Measurements from ENCODE around the gene PSMC3IP. TPM values are rescaled to one million over a fixed set of nuclear protein-coding genes. Genes with fewer than 3 reads are reported as not detected.

The PSMC3IP gene
- polyA plus RNA-seq, 1 donor (not counting 4 experiments of a cell fraction or from before 2014, with no cell fraction given): 7.7 TPM

DNA sequence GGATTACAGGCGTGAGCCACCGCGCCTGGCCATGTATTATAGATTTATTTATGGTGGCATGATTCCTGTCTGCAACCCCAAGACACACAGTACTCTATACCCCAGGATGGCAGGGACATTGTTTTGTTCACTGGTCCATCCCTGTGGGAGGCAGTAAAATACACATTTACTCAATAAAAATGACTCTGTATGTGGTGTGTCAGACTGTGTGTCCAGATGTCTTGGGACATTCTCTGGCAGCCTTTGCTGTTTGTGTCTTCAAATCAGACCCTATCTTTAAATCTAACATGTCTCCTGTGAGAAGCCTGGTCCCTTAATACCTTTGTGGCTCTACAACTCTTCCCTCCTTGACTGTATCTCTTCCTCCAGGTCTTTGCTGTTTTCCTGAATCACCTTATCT lies 17.3 kb downstream of the PSMC3IP start:
- Histone ChIP-seq H3K4me1 (ENCODE audit: control insufficient read depth, extremely low read depth, insufficient read depth, low read length) (peaks cover 22% of the 10 kb centered on the region), H3K9me3 (ENCODE audit: control insufficient read depth, low read depth, low read length) (no peaks in the 10 kb centered on the region), H3K27ac (ENCODE audit: control insufficient read depth, insufficient read depth, low read length) (no peak overlapping the region), H3K36me3 (ENCODE audit: control insufficient read depth in 2 of 2, extremely low read depth in 1 of 2, insufficient read depth in 2 of 2, low read length in 2 of 2) (peaks cover 6 to 16% of the 10 kb centered on the region in 2 experiments), H3K9me1 (ENCODE audit: control insufficient read depth, extremely low read depth, insufficient read depth, low read length) (no peaks in the 10 kb centered on the region), H4K20me1 (ENCODE audit: control insufficient read depth, extremely low read depth, insufficient read depth, low read length) (no peaks in the 10 kb centered on the region), H3K4me3 (ENCODE audit: control insufficient read depth in 2 of 3, extremely low read depth in 1 of 3, insufficient read depth in 2 of 3, low read depth in 1 of 3, low read length in 3 of 3) (no peak overlapping the region), H3K4me2 (ENCODE audit: control insufficient read depth, extremely low read depth, insufficient read depth, low read depth, low read length) (no peak overlapping the region), H3K79me2 (ENCODE audit: control insufficient read depth, insufficient read depth, low read length) (peaks cover 22% of the 10 kb centered on the region), H3K9ac (ENCODE audit: control insufficient read depth, extremely low read depth, insufficient read depth, low read length) (no peak overlapping the region), H2AFZ (ENCODE audit: control insufficient read depth, low read length) (no peak overlapping the region), H3K27me3 (ENCODE audit: control insufficient read depth, extremely low read depth, insufficient read depth, low read length) (no peaks in the 10 kb centered on the region)
- TF ChIP-seq, protein P1, sequence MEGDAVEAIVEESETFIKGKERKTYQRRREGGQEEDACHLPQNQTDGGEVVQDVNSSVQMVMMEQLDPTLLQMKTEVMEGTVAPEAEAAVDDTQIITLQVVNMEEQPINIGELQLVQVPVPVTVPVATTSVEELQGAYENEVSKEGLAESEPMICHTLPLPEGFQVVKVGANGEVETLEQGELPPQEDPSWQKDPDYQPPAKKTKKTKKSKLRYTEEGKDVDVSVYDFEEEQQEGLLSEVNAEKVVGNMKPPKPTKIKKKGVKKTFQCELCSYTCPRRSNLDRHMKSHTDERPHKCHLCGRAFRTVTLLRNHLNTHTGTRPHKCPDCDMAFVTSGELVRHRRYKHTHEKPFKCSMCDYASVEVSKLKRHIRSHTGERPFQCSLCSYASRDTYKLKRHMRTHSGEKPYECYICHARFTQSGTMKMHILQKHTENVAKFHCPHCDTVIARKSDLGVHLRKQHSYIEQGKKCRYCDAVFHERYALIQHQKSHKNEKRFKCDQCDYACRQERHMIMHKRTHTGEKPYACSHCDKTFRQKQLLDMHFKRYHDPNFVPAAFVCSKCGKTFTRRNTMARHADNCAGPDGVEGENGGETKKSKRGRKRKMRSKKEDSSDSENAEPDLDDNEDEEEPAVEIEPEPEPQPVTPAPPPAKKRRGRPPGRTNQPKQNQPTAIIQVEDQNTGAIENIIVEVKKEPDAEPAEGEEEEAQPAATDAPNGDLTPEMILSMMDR (optimal IDR thresholded peaks at IDR 0.05 in 1 of 3, IDR thresholded peaks at IDR 0.05 in 1 of 3, conservative IDR thresholded peaks at IDR 0.05 in 1 of 3; ENCODE audit: extremely low read depth in 1 of 3, insufficient read depth in 2 of 3, low read length in 3 of 3): no peak
- TF ChIP-seq EZH2 (IDR thresholded peaks at IDR 0.05; ENCODE audit: low read length): no peak
- DNase-seq (ENCODE audit: low read depth, low spot score): no peak
- dilution Hi-C loops (cut with MboI; ENCODE audit: extremely low pct_ligation_motif_present, low sequenced_read_pairs): no loop called here
- no peak for FAIRE-seq

DNA sequence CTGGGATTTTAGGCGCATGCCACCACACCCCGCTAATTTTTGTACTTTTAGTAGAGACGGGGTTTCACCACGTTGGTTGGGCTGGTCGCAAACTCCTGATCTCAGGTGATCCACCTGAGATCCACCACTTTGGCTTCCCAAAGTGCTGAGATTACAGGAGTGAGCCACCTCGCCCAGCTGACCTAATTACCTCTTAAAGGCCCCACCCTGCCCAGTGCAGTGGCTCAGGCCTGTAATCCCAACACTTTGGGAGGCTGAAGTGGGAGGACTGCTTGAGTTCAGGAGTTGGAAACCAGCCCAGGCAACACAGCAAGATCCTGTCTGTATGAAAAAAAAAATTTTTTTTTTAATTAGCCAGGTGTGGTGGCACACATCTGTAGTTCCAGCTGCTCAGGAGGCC lies 18.5 kb downstream of the PSMC3IP start:
- DNase-seq (ENCODE audit: low read depth, low spot score) (no peak), FAIRE-seq (no peak)
- Histone ChIP-seq H3K36me3 (ENCODE audit: control insufficient read depth in 2 of 2, extremely low read depth in 1 of 2, insufficient read depth in 2 of 2, low read length in 2 of 2) (peaks cover 0 to 6% of the 10 kb centered on the region in 2 experiments), H3K9me3 (ENCODE audit: control insufficient read depth, low read depth, low read length) (no peaks in the 10 kb centered on the region), H4K20me1 (ENCODE audit: control insufficient read depth, extremely low read depth, insufficient read depth, low read length) (no peaks in the 10 kb centered on the region), H2AFZ (ENCODE audit: control insufficient read depth, low read length) (no peak overlapping the region), H3K4me1 (ENCODE audit: control insufficient read depth, extremely low read depth, insufficient read depth, low read length) (peaks cover 24% of the 10 kb centered on the region), H3K27ac (ENCODE audit: control insufficient read depth, insufficient read depth, low read length) (no peak overlapping the region), H3K9ac (ENCODE audit: control insufficient read depth, extremely low read depth, insufficient read depth, low read length) (no peak overlapping the region), H3K79me2 (ENCODE audit: control insufficient read depth, insufficient read depth, low read length) (peaks cover 27% of the 10 kb centered on the region), H3K27me3 (ENCODE audit: control insufficient read depth, extremely low read depth, insufficient read depth, low read length) (no peaks in the 10 kb centered on the region), H3K4me3 (ENCODE audit: control insufficient read depth in 2 of 3, extremely low read depth in 1 of 3, insufficient read depth in 2 of 3, low read depth in 1 of 3, low read length in 3 of 3) (no peak overlapping the region), H3K9me1 (ENCODE audit: control insufficient read depth, extremely low read depth, insufficient read depth, low read length) (no peaks in the 10 kb centered on the region), H3K4me2 (ENCODE audit: control insufficient read depth, extremely low read depth, insufficient read depth, low read depth, low read length) (no peak overlapping the region)
- TF ChIP-seq, protein P1 (optimal IDR thresholded peaks at IDR 0.05 in 1 of 3, IDR thresholded peaks at IDR 0.05 in 1 of 3, conservative IDR thresholded peaks at IDR 0.05 in 1 of 3; ENCODE audit: extremely low read depth in 1 of 3, insufficient read depth in 2 of 3, low read length in 3 of 3): no peak
- dilution Hi-C loops (cut with MboI; ENCODE audit: extremely low pct_ligation_motif_present, low sequenced_read_pairs): no loop called here
